Measurements from ENCODE around the gene SERPINA1.
"Not testable (repeated sequence)": the region's sequence is repeated elsewhere in the genome, so short reads cannot be mapped to it uniquely, and the experiment has no call there.

SERPINA1 gene

GRCh38 chr14:94356379-94357056 is 31.9 kb downstream of the SERPINA1 start:
- H3K9me3 ChIP-seq (ENCODE audit: control insufficient read depth in 2 of 2, low read length in 2 of 2), result peaks cover 0 to 2% of the 10 kb centered on the region in 2 donors
- no peak overlapping the region for H3K9ac ChIP-seq (ENCODE audit: low read length in 2 of 2)
- H3K4me3 ChIP-seq (ENCODE audit: low read length in 2 of 2), result no peak overlapping the region
- H3K36me3 ChIP-seq (ENCODE audit: control insufficient read depth in 2 of 2, insufficient read depth in 2 of 2, low read length in 2 of 2), result no peaks in the 10 kb centered on the region
- H3K4me1 ChIP-seq (ENCODE audit: control insufficient read depth, insufficient read depth, low read length), result no peaks in the 10 kb centered on the region
- no peaks in the 10 kb centered on the region for H3K27me3 ChIP-seq (ENCODE audit: control insufficient read depth in 1 of 2, insufficient read depth in 2 of 2, low read length in 2 of 2)
- no peak overlapping the region for H3K27ac ChIP-seq (ENCODE audit: low read length)

GRCh38 chr14:94355191-94355794 is 33.1 kb downstream of the SERPINA1 start:
- H3K4me3 ChIP-seq (ENCODE audit: low read length in 2 of 2), result no peak overlapping the region
- H3K4me1 ChIP-seq (ENCODE audit: control insufficient read depth, insufficient read depth, low read length), result no peaks in the 10 kb centered on the region
- H3K36me3 ChIP-seq (ENCODE audit: control insufficient read depth in 2 of 2, insufficient read depth in 2 of 2, low read length in 2 of 2), result no peaks in the 10 kb centered on the region
- no peak overlapping the region for H3K27ac ChIP-seq (ENCODE audit: low read length)
- H3K27me3 ChIP-seq (ENCODE audit: control insufficient read depth in 1 of 2, insufficient read depth in 2 of 2, low read length in 2 of 2), result no peaks in the 10 kb centered on the region
- peaks cover 0 to 2% of the 10 kb centered on the region in 2 donors for H3K9me3 ChIP-seq (ENCODE audit: control insufficient read depth in 2 of 2, low read length in 2 of 2)
- no peak overlapping the region for H3K9ac ChIP-seq (ENCODE audit: low read length in 2 of 2)

- peaks cover 0 to 2% of the 10 kb centered on the region in 2 donors for H3K9me3 ChIP-seq (ENCODE audit: control insufficient read depth in 2 of 2, low read length in 2 of 2)
- no peak overlapping the region for H3K4me3 ChIP-seq (ENCODE audit: low read length in 2 of 2)
- no peaks in the 10 kb centered on the region for H3K27me3 ChIP-seq (ENCODE audit: control insufficient read depth in 1 of 2, insufficient read depth in 2 of 2, low read length in 2 of 2)
- H3K36me3 ChIP-seq (ENCODE audit: control insufficient read depth in 2 of 2, insufficient read depth in 2 of 2, low read length in 2 of 2), result no peaks in the 10 kb centered on the region
- no peaks in the 10 kb centered on the region for H3K4me1 ChIP-seq (ENCODE audit: control insufficient read depth, insufficient read depth, low read length)
- no peak overlapping the region for H3K9ac ChIP-seq (ENCODE audit: low read length in 2 of 2)
- no peak overlapping the region for H3K27ac ChIP-seq (ENCODE audit: low read length)
Observed at GRCh38 chr14:94354638-94355185, 33.7 kb downstream of the SERPINA1 start.

GRCh38 chr14:94354190-94354589 is 34.2 kb downstream of the SERPINA1 start:
- not testable (repeated sequence) for H3K4me3 ChIP-seq (ENCODE audit: low read length in 2 of 2); H3K27me3 ChIP-seq (ENCODE audit: control insufficient read depth in 1 of 2, insufficient read depth in 2 of 2, low read length in 2 of 2); H3K9ac ChIP-seq (ENCODE audit: low read length in 2 of 2); H3K4me1 ChIP-seq (ENCODE audit: control insufficient read depth, insufficient read depth, low read length); H3K9me3 ChIP-seq (ENCODE audit: control insufficient read depth in 2 of 2, low read length in 2 of 2); H3K36me3 ChIP-seq (ENCODE audit: control insufficient read depth in 2 of 2, insufficient read depth in 2 of 2, low read length in 2 of 2); H3K27ac ChIP-seq (ENCODE audit: low read length)

DNA sequence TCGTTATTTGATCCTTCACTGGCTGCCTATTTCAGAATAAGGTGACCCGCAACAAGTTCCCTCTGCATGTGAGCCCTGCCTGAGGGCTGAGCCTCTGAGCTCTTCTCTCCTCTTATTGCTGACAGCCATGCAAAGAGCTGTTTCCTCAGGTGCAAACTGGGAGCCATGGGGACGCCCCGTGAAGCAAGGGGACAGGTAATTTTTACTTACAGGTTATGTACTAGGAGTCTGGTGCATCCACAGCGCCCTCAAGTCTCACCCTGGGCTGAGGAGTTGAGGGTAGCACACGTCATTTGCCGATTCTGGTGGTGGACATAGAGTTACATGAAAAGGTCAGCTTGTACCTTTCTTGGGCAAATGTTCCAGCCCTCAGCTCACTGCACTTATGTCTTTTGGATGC is 39.1 kb downstream of the SERPINA1 start:
- Histone ChIP-seq H3K36me3 (ENCODE audit: control insufficient read depth in 2 of 2, insufficient read depth in 2 of 2, low read length in 2 of 2) (no peaks in the 10 kb centered on the region), H3K4me3 (ENCODE audit: low read length in 2 of 2) (no peak overlapping the region), H3K9ac (ENCODE audit: low read length in 2 of 2) (no peak overlapping the region), H3K4me1 (ENCODE audit: control insufficient read depth, insufficient read depth, low read length) (peaks cover 3% of the 10 kb centered on the region), H3K27ac (ENCODE audit: low read length) (no peak overlapping the region), H3K27me3 (ENCODE audit: control insufficient read depth in 1 of 2, insufficient read depth in 2 of 2, low read length in 2 of 2) (peaks cover 2 to 4% of the 10 kb centered on the region in 2 donors), H3K9me3 (ENCODE audit: control insufficient read depth in 2 of 2, low read length in 2 of 2) (peaks cover 0 to 4% of the 10 kb centered on the region in 2 donors)

GRCh38 chr14:94348836-94349235 is 39.6 kb downstream of the SERPINA1 start:
- peaks cover 3% of the 10 kb centered on the region for H3K4me1 ChIP-seq (ENCODE audit: control insufficient read depth, insufficient read depth, low read length)
- H3K9ac ChIP-seq (ENCODE audit: low read length in 2 of 2), result no peak overlapping the region
- H3K36me3 ChIP-seq (ENCODE audit: control insufficient read depth in 2 of 2, insufficient read depth in 2 of 2, low read length in 2 of 2), result no peaks in the 10 kb centered on the region
- no peak overlapping the region for H3K27ac ChIP-seq (ENCODE audit: low read length)
- no peak overlapping the region for H3K4me3 ChIP-seq (ENCODE audit: low read length in 2 of 2)
- H3K27me3 ChIP-seq (ENCODE audit: control insufficient read depth in 1 of 2, insufficient read depth in 2 of 2, low read length in 2 of 2), result peaks cover 2 to 4% of the 10 kb centered on the region in 2 donors
- peaks cover 0 to 4% of the 10 kb centered on the region in 2 donors for H3K9me3 ChIP-seq (ENCODE audit: control insufficient read depth in 2 of 2, low read length in 2 of 2)

DNA sequence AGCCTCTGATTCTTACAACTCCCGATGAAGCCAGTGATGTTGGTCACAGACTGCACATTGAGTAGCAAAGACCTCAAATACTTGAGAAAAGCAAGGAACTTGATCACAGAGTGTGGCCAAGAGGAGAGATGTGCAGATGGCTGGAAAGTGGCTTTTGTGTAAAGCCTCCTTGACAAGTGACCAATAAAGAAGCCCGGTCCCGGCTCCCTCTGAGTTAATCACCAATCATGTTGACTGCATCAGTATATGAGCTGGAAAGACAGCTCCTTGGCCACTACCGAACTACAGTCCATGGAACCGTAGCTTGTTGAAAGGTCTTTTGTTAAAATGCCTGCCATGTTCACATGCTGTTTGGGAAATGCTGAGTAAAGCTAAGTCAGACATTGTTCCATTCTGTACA is 41.6 kb downstream of the SERPINA1 start:
- Histone ChIP-seq H3K4me1 (ENCODE audit: control insufficient read depth, insufficient read depth, low read length) (peaks cover 12% of the 10 kb centered on the region), H3K36me3 (ENCODE audit: control insufficient read depth in 2 of 2, insufficient read depth in 2 of 2, low read length in 2 of 2) (no peaks in the 10 kb centered on the region), H3K9me3 (ENCODE audit: control insufficient read depth in 2 of 2, low read length in 2 of 2) (peaks cover 0 to 4% of the 10 kb centered on the region in 2 donors), H3K9ac (ENCODE audit: low read length in 2 of 2) (no peak overlapping the region), H3K27me3 (ENCODE audit: control insufficient read depth in 1 of 2, insufficient read depth in 2 of 2, low read length in 2 of 2) (peaks cover 2 to 4% of the 10 kb centered on the region in 2 donors), H3K4me3 (ENCODE audit: low read length in 2 of 2) (no peak overlapping the region), H3K27ac (ENCODE audit: low read length) (no peak overlapping the region)

GRCh38 chr14:94346065-94346786 is 42.2 kb downstream of the SERPINA1 start:
- H3K27ac ChIP-seq (ENCODE audit: low read length); H3K9me3 ChIP-seq (ENCODE audit: control insufficient read depth in 2 of 2, low read length in 2 of 2): not testable (repeated sequence)
- peaks cover 14% of the 10 kb centered on the region for H3K4me1 ChIP-seq (ENCODE audit: control insufficient read depth, insufficient read depth, low read length)

DNA sequence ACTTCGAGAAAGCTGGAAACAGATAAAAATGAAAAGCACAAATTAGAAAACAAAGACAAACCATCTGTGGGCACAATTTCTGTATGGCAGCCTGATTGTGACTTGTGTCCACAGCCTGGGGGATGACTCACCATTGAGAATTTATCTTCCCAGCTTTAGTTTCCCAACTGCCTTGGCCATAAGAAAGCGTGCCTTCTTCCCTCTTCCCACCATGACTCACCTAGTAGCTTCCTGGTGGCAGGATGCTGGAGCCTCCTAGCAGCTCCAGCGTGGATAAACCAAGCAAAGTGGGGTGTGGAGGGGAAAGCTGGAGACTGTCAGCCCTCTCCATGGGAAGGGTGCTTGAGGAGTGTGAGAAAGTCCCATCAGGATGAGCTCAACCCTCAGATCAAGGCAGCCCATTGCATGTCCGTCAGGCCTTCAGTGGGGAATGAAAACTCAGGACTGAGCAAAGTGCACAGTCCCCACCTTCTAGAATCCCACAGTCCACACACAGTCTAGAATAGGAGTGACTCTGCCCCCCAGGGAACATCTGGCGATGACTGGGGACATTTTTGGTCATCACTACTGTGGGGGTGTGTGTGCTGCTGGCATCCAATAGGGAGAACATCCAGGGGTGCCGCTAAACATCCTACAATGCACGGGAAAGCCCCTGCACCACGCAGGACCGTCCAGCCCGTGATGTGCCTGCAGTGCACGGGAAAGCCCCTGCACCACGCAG is 42.9 kb downstream of the SERPINA1 start:
- Histone ChIP-seq H3K36me3 (ENCODE audit: control insufficient read depth in 2 of 2, insufficient read depth in 2 of 2, low read length in 2 of 2) (no peaks in the 10 kb centered on the region), H3K9me3 (ENCODE audit: control insufficient read depth in 2 of 2, low read length in 2 of 2) (peaks cover 0 to 4% of the 10 kb centered on the region in 2 donors), H3K27me3 (ENCODE audit: control insufficient read depth in 1 of 2, insufficient read depth in 2 of 2, low read length in 2 of 2) (peaks cover 2 to 4% of the 10 kb centered on the region in 2 donors), H3K4me3 (ENCODE audit: low read length in 2 of 2) (no peak overlapping the region), H3K27ac (ENCODE audit: low read length) (no peak overlapping the region), H3K4me1 (ENCODE audit: control insufficient read depth, insufficient read depth, low read length) (peaks cover 14% of the 10 kb centered on the region), H3K9ac (ENCODE audit: low read length in 2 of 2) (no peak overlapping the region)

More at GRCh38 chr14:94346065-94346786, 42.2 kb downstream of the SERPINA1 start:
- H3K4me3 ChIP-seq (ENCODE audit: low read length in 2 of 2); H3K36me3 ChIP-seq (ENCODE audit: control insufficient read depth in 2 of 2, insufficient read depth in 2 of 2, low read length in 2 of 2); H3K9ac ChIP-seq (ENCODE audit: low read length in 2 of 2); H3K27me3 ChIP-seq (ENCODE audit: control insufficient read depth in 1 of 2, insufficient read depth in 2 of 2, low read length in 2 of 2): not testable (repeated sequence)

GRCh38 chr14:94344389-94344788 is 44.0 kb downstream of the SERPINA1 start:
- Histone ChIP-seq H3K9me3 (ENCODE audit: control insufficient read depth in 2 of 2, low read length in 2 of 2) (peaks cover 0 to 3% of the 10 kb centered on the region in 2 donors), H3K9ac (ENCODE audit: low read length in 2 of 2) (no peak overlapping the region), H3K27me3 (ENCODE audit: control insufficient read depth in 1 of 2, insufficient read depth in 2 of 2, low read length in 2 of 2) (peaks cover 2 to 4% of the 10 kb centered on the region in 2 donors), H3K27ac (ENCODE audit: low read length) (no peak overlapping the region), H3K4me3 (ENCODE audit: low read length in 2 of 2) (no peak overlapping the region), H3K4me1 (ENCODE audit: control insufficient read depth, insufficient read depth, low read length) (peaks cover 14% of the 10 kb centered on the region), H3K36me3 (ENCODE audit: control insufficient read depth in 2 of 2, insufficient read depth in 2 of 2, low read length in 2 of 2) (no peaks in the 10 kb centered on the region)

Measured in stomach smooth muscle (tissue), 2 donors.